ENCODE data around the gene IL20RA. TPM values are rescaled to one million over a fixed set of nuclear protein-coding genes. Genes with fewer than 3 reads are reported as not detected.
"Not testable (repeated sequence)": the region's sequence is repeated elsewhere in the genome, so short reads cannot be mapped to it uniquely, and the experiment has no call there.

IL20RA gene
- total RNA-seq, 3 donors from 2014 or later, result 3.2 to 12.2 (median 11.6) TPM

- intact Hi-C loops (cut with DNase I, micrococcal nuclease), result no loop called here
- no peak for TF ChIP-seq CTCF (IDR thresholded peaks at IDR 0.05)
- DNase-seq (peak in 1 of 3 donors; percentile 13), ATAC-seq (peak; percentile 27)
- Histone ChIP-seq H3K4me3 (no peak overlapping the region), H3K36me3 (ENCODE audit: low read depth) (no peaks in the 10 kb centered on the region), H3K9me3 (no peaks in the 10 kb centered on the region), H3K4me1 (ENCODE audit: low read depth) (peaks cover 43% of the 10 kb centered on the region)
Measured at GRCh38 chr6:136961848-136962247, 82.9 kb downstream of the IL20RA start.

GRCh38 chr6:136960781-136961180 is 84.0 kb downstream of the IL20RA start:
- intact Hi-C loops (cut with DNase I, micrococcal nuclease), result no loop called here
- Histone ChIP-seq H3K9me3 (no peaks in the 10 kb centered on the region), H3K36me3 (ENCODE audit: low read depth) (no peaks in the 10 kb centered on the region), H3K4me1 (ENCODE audit: low read depth) (peaks cover 38% of the 10 kb centered on the region), H3K4me3 (no peak overlapping the region)
- TF ChIP-seq CTCF (IDR thresholded peaks at IDR 0.05), result no peak
- ATAC-seq (no peak), DNase-seq (no peak)

GRCh38 chr6:136959935-136960334 is 84.8 kb downstream of the IL20RA start:
- DNase-seq, result peak; percentile 63 to 76 (median 73)
- H3K9me3 ChIP-seq; intact Hi-C loops (cut with DNase I, micrococcal nuclease); H3K4me3 ChIP-seq; H3K36me3 ChIP-seq (ENCODE audit: low read depth): not testable (repeated sequence)
- peak; percentile 33 for ATAC-seq
- peaks cover 38% of the 10 kb centered on the region for H3K4me1 ChIP-seq (ENCODE audit: low read depth)

- peaks cover 38% of the 10 kb centered on the region for H3K4me1 ChIP-seq (ENCODE audit: low read depth)
- H3K36me3 ChIP-seq (ENCODE audit: low read depth), result no peaks in the 10 kb centered on the region
- H3K4me3 ChIP-seq, result no peak overlapping the region
- peak; percentile 82 for ATAC-seq
- no peaks in the 10 kb centered on the region for H3K9me3 ChIP-seq
- no peak for TF ChIP-seq CTCF (IDR thresholded peaks at IDR 0.05)
- DNase-seq, result peak; percentile 74 to 88 (median 84)
- intact Hi-C loops (cut with DNase I, micrococcal nuclease), result no loop called here
Measured at GRCh38 chr6:136959471-136959891, 85.3 kb downstream of the IL20RA start.

- H3K36me3 ChIP-seq (ENCODE audit: low read depth), result no peaks in the 10 kb centered on the region
- ATAC-seq (no peak), DNase-seq (no peak)
- no peak overlapping the region for H3K4me3 ChIP-seq
- H3K9me3 ChIP-seq, result no peaks in the 10 kb centered on the region
- no peak for TF ChIP-seq CTCF (IDR thresholded peaks at IDR 0.05)
- H3K4me1 ChIP-seq (ENCODE audit: low read depth), result peaks cover 28% of the 10 kb centered on the region
- intact Hi-C loops (cut with DNase I, micrococcal nuclease), result no loop called here
Measured at GRCh38 chr6:136958168-136958567, 86.6 kb downstream of the IL20RA start.

GRCh38 chr6:136956590-136957544 is 87.9 kb downstream of the IL20RA start:
- H3K36me3 ChIP-seq (ENCODE audit: low read depth), result no peaks in the 10 kb centered on the region
- intact Hi-C loops (cut with DNase I, micrococcal nuclease), result no loop called here
- DNase-seq (peak in 1 of 3 donors; percentile 20), ATAC-seq (no peak)
- H3K9me3 ChIP-seq, result no peaks in the 10 kb centered on the region
- H3K4me3 ChIP-seq, result no peak overlapping the region
- peaks cover 24% of the 10 kb centered on the region for H3K4me1 ChIP-seq (ENCODE audit: low read depth)
- TF ChIP-seq CTCF (IDR thresholded peaks at IDR 0.05), result no peak
